Measurements from ENCODE around the gene SZT2.

Gene SZT2

GRCh38 chr1:43444836-43445235, 55.1 kb downstream of the SZT2 start:
- H3K27me3 ChIP-seq (replicated peaks), result no peaks in the 10 kb centered on the region
- H3K4me3 ChIP-seq (ENCODE audit: low read depth, low read length), result no peak overlapping the region
- H3K36me3 ChIP-seq (replicated peaks), result peaks cover 79% of the 10 kb centered on the region
- no peak overlapping the region for H3K27ac ChIP-seq
- no peak for DNase-seq
- no peak for TF ChIP-seq CTCF (IDR thresholded peaks at IDR 0.05; ENCODE audit: low read depth, low read length, missing control alignments)
- in situ Hi-C loops (cut with HindIII; ENCODE audit: low pct_ligation_motif_present, low sequenced_read_pairs), result no loop called here

DNA sequence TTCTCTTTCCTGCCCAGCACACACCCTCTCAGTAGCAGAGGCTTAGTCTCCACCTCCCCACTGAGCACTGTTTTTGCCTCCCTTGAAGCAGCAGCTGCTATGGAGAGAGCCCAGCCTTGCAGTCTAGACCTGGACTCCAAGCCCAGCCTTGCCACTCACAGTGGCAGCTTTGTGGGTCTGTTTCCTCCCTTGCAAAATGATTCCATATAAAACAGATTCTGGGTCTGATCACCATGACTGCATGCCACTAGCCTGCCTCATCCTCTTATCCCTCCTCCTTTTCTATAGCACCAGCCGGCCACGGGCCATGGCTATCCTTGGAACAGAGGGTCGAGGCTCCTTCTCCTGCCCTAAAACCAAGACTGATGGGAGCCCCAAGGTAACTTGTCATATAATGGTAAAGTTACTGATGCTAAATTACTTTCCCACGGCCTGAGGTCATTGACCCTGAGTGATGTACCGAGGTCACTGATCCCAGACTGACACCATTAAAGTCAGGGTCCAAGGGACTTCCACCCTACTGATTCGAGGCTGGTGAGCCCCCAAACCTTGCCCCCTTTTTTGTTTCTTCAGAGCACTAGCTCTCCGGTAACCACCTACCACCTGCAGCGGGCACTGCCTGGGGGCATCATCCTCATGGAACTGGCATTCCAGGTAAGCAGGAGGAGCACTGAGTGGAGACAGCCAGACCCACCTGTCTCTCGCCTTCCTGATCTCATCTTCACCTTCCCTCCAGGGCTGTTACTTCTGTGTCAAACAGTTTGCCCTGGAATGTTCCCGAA, 56.1 kb downstream of the SZT2 start:
- H3K36me3 ChIP-seq (replicated peaks), result peaks cover 78% of the 10 kb centered on the region
- in situ Hi-C loops (cut with HindIII; ENCODE audit: low pct_ligation_motif_present, low sequenced_read_pairs), result no loop called here
- H3K4me3 ChIP-seq (ENCODE audit: low read depth, low read length), result no peak overlapping the region
- no peak for DNase-seq
- H3K27ac ChIP-seq, result no peak overlapping the region
- TF ChIP-seq CTCF (IDR thresholded peaks at IDR 0.05; ENCODE audit: low read depth, low read length, missing control alignments), result no peak
- H3K27me3 ChIP-seq (replicated peaks), result no peaks in the 10 kb centered on the region

DNA sequence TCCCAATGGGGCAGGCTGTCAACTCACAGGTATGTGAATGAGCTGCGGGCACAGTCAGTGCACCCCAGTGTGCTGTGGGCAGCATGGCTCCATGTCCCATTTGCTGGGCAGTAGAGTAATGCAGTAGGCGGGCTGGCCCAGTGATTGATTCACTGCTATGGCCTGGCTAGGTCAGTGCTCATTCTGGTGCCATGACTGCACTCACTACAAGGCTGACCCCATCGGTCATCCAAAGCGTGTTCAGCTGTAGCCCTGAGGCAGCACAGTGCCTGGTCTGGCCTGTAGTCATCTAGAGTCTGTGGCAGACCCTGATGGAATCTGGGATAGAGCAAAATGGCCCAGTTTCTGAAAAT, 56.7 kb downstream of the SZT2 start:
- Histone ChIP-seq H3K27ac (no peak overlapping the region), H3K4me3 (ENCODE audit: low read depth, low read length) (no peak overlapping the region), H3K27me3 (replicated peaks) (no peaks in the 10 kb centered on the region), H3K36me3 (replicated peaks) (peaks cover 80% of the 10 kb centered on the region)
- no peak for TF ChIP-seq CTCF (IDR thresholded peaks at IDR 0.05; ENCODE audit: low read depth, low read length, missing control alignments)
- DNase-seq, result no peak
- in situ Hi-C loops (cut with HindIII; ENCODE audit: low pct_ligation_motif_present, low sequenced_read_pairs), result no loop called here

DNA sequence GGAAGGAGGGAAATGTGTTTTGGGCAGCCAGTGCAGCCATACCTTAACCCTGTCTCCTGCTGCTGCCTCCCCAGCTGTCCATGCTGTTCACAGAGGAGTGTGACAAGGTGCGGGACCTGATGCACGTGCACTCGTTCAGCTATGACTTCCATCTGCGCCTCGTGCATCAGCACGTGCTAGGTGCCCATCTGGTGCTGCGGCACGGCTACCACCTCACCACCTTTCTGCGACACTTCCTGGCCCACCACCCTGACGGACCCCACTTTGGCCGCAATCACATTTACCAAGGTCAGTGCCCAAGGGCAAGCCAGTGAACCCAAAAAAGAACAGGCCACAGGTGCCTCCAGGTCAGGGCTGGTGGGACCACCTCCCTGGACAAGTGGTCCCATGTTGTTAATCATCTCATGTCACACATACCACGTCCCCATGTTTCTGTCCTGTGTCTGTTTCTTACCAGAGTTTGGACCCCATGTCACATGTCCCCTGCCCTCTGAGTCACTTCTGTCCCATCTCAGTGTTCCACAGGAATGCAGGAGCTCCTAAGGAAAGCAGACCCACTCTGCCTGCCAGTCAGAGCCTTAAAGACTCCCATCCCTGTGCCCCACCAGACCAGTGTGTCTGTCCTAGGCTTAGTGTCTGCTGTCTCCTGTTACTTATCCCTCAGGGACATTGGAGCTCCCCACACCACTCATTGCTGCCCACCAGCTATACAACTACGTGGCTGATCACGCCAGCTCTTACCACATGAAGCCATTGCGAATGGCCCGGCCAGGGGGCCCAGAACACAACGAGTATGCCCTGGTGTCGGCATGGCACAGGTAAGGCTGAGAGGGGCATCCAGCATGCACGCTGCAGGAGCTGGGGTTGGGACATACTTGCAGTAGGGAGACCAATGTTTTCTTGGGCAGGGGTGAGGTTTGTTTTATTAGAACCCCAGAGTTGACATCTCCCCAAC, 57.5 kb downstream of the SZT2 start:
- no peak for TF ChIP-seq CTCF (IDR thresholded peaks at IDR 0.05; ENCODE audit: low read depth, low read length, missing control alignments)
- H3K27me3 ChIP-seq (replicated peaks), result no peaks in the 10 kb centered on the region
- no peak overlapping the region for H3K4me3 ChIP-seq (ENCODE audit: low read depth, low read length)
- H3K36me3 ChIP-seq (replicated peaks), result peaks cover 83% of the 10 kb centered on the region
- no peak overlapping the region for H3K27ac ChIP-seq
- in situ Hi-C loops (cut with HindIII; ENCODE audit: low pct_ligation_motif_present, low sequenced_read_pairs), result no loop called here
- no peak for DNase-seq

DNA sequence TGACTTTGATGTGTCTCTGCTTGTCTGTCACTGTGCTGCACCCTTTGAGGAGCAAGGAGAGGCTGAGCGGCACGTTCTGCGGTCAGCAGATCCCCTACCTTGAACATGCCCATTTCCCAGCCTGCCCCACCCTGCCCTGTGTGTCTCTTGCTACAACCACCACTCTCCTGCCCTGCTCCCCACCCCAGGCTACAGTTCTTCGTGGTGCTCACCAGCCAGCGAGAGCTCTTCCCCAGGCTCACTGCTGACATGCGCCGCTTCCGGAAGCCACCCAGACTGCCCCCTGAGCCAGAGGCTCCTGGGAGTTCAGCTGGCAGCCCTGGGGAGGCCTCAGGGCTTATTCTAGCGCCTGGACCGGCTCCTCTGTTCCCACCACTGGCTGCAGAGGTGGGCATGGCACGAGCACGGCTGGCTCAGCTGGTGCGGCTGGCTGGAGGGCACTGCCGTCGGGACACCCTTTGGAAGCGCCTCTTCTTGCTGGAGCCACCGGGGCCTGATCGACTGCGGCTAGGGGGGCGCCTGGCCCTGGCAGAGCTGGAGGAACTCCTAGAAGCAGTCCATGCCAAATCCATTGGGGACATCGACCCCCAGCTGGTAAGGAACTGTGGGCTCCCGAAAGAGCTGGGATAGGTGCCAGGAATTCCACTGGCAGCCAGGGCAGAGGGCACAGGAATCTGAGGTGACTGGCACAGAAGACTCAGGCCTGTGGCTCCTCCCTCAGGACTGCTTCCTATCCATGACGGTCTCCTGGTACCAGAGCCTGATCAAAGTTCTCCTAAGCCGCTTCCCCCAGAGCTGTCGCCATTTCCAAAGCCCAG, 58.4 kb downstream of the SZT2 start:
- no peak for DNase-seq
- Histone ChIP-seq H3K27me3 (replicated peaks) (no peaks in the 10 kb centered on the region), H3K4me3 (ENCODE audit: low read depth, low read length) (no peak overlapping the region), H3K36me3 (replicated peaks) (peaks cover 75% of the 10 kb centered on the region), H3K27ac (no peak overlapping the region)
- no peak for TF ChIP-seq CTCF (IDR thresholded peaks at IDR 0.05; ENCODE audit: low read depth, low read length, missing control alignments)
- in situ Hi-C loops (cut with HindIII; ENCODE audit: low pct_ligation_motif_present, low sequenced_read_pairs), result no loop called here
